GM19035 (cell line): ENCODE data around the gene PNMA6E.

Experiments
- ATAC-seq: cut with Tn5 transposase; IDR thresholded peaks from one replicate; pipeline ENCODE4 v1.9.1; 2021; ENCODE audit not compliant: unreplicated experiment

Gene PNMA6E

DNA sequence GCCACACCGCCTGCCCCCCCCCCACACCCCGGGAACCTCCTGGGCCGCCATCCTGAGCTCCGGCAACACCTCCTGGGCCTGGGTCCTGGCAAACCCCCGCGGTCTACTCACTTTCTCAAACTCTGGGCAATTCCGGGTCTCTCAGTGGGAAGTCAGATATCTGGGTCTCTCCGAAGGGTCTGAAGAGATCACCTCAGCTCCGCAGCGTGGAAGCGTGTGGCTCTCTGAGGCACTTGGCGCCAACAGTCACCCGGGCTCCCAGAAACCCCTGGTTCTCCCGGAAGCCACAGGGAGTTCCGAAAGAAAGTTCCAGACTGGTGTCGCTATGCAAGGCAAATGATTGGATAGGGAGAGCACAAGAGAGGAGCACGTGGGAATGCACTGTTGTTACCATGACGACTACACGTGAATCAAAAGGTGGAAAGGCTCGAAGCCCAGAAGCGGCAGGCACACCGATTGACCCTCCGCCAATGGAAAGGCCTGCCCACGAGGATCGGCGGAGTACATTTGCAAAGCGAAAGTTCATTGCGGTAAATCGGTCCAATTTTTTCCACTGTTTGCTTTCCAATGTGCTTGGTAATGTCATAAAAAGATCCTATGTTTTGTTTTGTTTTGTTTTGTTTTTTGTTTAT is at the start of gene PNMA6E:
TSS of gene PNMA6E (minus strand) at position 218 of the 632 bp plus-strand sequence. CDS start 2,501 bp downstream, outside the sequence.
- no peak for ATAC-seq

DNA sequence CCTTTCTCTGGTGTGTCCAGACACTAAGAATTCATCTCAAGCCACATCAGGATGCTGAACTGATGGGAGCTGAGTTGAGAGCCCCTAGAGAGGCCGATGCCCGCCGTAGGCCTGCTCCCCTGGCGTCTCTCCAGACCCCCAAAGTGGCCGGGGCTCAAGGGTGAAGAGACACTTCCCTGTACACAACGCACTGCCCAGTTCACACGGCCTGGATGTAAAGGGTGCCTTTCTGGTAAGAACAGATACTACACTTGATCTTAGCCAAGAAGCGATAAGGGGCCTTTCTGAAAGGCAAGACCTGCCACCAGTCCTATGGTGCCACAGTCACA is 49.8 kb upstream of the PNMA6E start:
- ATAC-seq: no peak

DNA sequence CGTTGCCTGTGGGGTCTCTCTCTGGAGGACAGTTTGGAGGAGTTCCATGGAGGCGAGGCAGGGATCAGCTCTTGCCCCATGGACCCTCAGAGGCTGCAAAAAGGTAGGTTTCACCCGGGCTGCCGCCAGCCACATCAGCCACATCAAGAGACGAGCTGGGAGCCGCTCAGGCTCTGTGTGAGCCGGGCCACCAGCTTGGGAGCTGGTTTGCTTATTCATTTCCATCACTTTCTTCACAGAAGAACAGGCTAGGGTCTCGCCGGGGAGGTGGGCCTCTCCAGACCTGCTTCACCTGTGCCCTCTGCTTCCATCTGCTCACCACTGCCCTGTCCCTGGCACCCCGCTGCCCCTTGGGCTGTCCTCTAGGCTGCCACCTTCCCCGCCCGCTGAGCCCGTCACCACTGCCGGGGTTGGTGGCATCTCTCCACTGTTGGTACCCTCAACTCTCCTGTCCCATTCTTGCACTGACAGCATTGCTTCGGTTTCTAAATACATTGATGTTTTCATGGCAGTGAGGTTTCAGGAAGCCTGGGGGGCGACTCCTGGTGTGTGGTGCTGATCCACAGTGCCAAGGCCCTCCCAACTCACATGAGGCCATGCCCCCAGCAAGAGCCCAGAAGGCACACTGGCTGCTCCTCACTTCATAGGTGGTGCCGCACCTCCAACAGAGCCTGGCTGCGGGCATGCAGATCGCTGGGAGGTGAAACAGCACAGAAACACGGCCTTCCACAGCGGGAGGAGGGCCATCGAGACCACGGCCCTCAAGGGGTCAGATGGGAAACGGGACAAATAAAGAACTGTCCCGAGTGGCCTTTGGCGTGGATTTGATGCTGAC is 49.2 kb upstream of the PNMA6E start:
- ATAC-seq: no peak

- ATAC-seq: no peak
Observed at GRCh38 chrX:153449368-153450113, 48.4 kb upstream of the PNMA6E start.

GRCh38 chrX:153448556-153449367 is 47.6 kb upstream of the PNMA6E start:
- ATAC-seq: no peak

- ATAC-seq: no peak
Observed at GRCh38 chrX:153447581-153447960, 46.4 kb upstream of the PNMA6E start.

DNA sequence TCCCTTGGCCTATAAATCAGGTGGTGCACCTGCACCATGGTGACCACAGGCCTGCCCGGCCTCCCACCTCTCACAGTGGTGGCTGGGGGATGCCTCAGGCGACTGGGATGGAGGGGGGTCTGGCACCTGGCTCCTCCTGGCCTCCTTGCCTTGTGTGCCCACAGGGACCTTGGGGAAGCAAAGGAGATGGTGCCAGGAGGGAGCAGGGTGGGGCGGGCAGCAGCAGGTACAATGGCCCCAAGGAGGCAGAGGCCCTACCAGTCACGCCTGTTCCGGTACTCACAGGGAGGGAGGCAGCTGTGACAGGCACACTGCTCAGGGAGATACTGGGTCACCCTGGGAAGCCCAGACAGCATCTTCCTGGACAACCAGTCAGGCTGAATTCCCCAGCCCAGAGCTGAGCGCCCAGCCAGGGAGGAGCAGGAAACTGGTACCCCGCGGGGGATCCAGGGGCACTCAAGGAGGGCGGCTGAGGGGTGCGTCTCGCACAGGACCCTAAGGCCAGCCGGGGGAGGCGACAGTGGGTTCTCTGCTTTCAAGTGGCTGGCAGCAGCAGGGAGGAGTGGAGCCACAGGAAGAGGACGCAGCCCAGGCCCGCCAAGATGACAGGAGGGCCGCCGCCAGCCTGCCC is 45.9 kb upstream of the PNMA6E start:
- ATAC-seq: no peak

- ATAC-seq: no peak
Observed at GRCh38 chrX:153446636-153446936, 45.4 kb upstream of the PNMA6E start.

DNA sequence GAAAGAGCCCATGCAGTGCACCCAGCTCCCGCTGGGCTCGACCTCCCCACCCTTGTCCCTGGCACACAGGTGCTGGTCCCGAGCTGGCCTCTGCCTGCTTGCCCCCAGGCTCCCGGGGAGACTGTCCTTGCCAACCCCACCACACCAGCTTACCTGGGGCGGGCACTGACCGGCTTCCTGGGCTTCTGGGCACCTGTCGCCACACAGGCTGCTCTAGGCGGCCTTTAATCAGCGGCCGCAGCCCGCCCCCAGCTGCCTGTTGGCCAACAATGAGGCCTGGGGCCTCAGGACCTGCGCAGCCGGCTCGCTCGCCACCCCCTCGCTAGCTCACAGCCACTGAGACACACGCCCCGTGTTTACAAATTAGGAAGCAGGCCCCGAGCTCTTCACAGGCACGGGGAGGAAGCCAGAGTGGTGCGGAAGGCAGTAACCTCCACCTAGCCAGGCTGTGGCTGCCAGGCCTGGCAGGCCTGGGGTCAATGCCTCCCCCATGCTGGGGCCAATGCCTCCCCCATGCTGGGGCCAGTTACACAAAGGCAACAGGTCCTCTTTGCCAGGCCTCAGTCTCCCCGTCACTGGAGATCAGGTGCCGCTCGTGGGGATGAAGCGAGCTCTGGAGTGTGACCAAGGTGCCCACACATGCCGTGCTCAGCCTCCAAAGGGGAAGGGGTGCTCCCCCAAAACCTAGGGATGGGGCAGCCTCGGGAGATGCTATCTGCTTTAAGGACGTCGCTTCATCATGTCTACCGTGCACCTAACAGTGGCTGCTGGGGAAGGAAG is 44.9 kb upstream of the PNMA6E start, which contains the start of gene TREX2:
TSS of gene TREX2 (minus strand) at position 201 of the 780 bp plus-strand sequence. CDS start 626 bp downstream, outside the sequence.
- ATAC-seq: no peak

DNA sequence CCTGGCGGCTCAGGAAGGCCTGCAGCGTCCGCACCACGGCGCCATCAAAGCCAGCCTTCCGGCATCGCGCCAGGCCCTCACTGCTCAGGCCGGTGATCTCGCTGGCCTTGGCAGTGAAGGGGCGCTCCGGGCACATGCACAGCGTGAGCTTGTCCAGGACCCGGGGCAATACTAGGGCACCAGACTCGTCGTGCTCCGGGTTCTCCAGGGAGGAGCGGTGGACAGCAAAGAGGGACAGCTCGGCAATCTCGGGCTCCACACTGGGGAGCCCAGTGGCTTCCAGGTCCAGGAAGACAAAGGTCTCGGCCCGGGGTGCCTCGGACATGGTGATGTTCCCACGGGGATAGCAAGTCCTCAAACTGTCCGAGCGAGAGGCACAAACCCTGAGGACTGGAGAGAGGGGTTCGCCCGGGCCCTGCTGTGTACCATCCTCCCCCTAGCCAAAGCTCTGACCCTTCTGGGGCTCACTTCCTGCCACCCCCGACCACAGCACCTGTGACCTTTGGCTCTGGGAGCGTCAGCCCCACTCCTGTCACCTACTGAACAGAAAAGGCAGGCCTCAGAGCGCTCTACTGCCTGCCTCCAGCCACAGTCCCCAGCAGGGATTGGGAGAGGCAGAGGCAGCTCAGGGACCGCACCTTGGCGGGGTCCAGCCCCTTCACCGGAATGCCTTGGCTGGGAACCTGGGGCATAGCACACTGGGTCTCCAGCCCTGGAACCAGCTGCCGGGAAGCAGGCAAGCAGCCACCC is 44.1 kb upstream of the PNMA6E start:
- ATAC-seq: no peak

- ATAC-seq: no peak
Observed at GRCh38 chrX:153444333-153445011, 43.3 kb upstream of the PNMA6E start.

GRCh38 chrX:153443476-153444332 is 42.6 kb upstream of the PNMA6E start:
- no peak for ATAC-seq

- no peak for ATAC-seq
Observed at GRCh38 chrX:153442463-153442862, 41.3 kb upstream of the PNMA6E start.

DNA sequence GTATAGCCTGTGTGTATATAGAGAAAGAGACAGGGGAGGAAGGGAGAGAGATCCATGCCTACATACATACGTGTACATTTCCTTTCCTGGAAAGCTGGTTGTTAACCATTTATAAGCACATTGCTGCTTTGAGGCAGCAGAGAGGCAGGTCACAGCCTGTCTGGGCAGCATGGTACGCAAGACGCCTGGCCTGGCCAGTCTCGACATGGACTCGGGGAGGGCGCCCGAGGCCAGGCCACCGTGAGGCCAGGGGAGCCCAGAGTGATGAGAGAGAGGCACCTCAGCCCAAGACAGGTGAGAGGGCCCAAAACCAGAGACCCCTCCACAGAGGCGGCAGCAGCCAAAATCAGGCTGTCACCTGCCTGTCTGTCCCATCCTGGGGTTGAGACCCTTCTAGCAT is 40.8 kb upstream of the PNMA6E start:
- ATAC-seq: no peak

- ATAC-seq: no peak
Observed at GRCh38 chrX:153441296-153441695, 40.1 kb upstream of the PNMA6E start.

DNA sequence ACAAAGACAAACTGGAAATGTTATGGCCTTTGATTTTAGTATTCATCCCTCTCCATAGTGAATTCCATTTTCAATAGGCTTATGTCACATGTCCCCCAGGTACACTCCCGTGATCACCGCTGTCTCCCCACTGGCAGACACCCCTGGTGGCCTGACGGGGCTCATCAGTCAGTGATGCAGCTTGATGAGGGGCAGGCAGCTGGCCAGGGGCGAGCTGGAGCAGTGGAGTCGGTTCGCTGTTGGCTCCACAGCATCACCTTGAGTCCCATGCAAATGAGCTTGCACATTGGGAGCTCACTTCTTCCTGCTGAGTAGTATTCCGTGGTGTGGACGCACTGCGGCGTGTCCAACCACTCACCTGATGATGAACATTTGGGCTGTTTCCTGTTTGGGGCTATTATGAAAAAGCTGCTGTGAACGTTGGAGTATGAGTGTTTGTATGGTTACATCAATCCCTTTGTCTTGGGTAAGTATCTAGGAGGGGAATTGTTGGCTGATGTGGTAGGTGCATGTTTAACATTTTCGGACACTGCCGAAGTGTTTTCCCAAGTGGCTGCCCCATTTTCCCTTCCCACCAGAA is 39.5 kb upstream of the PNMA6E start:
- no peak for ATAC-seq

- ATAC-seq: no peak
Observed at GRCh38 chrX:153439977-153440376, 38.8 kb upstream of the PNMA6E start.
